ENCODE data around the gene PRR33.
A peak's percentile ranks its signal among the peaks of the same experiment; 100 is the strongest.

The PRR33 gene

DNA sequence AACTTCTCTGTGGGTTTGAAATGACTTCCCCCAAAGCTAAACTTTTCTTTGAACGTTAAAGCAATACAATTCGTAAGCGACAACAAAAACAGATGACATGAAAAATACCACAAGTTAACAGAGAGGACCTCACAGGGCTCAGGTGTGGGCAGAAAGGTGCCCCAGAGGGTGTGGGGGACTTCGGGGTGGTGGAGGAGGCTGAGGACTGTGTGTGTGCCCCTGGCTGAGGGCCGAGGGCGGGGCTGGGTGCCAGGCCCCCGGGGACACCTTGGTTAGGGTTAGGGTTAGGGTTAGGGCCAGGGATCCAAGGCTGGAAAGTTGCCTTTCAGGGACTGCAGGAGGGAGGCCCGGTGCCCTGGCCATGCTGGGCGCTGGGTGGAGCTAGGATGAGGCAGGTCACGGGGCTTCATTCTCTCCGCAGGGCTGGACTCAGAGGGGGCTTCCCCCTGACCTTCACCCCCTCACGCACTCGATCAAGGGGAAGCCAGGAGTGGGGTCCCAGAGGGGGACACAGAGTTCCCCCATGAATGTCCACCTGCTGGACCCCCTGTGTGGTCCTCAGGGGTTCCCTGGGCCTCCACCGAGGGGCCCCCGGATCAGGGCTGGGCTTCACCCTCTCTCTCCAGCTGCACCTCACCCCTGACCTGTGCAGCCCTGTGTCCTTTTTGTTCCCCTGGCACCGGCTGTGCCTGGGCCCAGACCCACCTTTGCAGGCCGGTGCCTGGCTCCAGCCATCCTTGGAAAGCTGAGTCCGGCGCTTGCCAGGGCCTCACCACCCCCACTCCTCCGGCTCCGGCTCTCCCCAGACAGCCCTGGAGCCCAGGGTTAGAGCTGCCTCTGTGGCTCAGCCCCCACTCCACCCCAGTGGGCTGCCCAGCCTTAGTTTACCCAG is 45.9 kb downstream of the PRR33 start:
- DNase-seq: peak; percentile 42 to 51

DNA sequence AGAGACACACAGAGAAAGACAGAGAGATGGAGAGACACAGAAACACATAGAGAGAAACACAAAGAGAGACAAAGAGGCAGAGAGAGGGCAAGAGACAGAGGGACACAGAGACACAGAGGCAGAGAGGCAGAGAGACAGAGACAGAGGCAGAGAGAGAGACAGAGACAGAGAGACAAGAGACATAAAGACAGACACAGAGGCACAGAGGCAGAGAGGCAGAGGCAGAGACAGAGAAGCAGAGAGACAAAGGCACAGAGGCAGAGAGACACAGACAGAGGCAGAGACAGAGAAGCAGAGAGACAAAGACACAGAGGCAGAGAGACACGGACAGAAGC is 46.6 kb downstream of the PRR33 start:
- no peak for DNase-seq

- DNase-seq: peak; percentile 64 to 82
These were observed 47.2 kb downstream of the PRR33 start for GRCh38 chr11:1844221-1845094.

DNA sequence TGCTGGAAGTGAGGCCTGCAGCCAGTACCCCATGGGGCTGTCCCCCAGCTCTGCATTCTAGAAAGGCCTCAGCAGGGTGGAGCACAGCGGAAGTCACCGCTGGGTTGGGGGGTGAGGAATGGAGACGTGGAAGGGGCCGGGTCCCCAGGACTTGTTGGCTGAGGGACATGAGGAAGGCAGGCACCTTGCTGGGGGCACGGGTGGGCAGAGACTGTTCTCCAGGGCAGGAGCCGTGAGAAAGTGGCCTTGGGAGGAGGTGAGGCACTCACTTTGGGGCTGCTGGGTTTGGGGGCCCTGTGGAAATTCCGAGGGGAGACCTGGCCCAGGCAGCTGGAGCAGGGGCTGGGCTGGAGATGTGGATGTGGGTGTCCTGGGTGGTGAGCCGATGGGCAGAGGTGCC is 47.9 kb downstream of the PRR33 start:
- no peak for DNase-seq

DNA sequence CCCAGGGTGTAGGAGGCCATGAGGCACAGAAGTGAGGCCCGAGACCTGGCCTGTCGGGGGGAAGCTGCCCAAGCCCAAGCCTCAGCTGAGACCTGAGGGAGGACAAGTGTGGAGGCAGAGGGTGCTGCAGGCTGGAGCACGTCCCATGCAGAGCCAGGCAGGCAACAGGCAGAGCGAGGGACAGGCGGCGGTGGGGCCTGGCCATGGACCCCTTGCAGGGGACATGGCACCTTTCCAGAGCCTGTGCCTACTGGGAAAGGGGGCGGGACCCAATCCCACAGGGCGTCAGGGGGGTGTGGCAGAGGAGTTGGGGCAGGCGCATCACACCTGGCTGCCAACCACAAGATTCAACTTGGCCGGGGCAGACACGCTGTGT is 48.6 kb downstream of the PRR33 start:
- no peak for DNase-seq

DNA sequence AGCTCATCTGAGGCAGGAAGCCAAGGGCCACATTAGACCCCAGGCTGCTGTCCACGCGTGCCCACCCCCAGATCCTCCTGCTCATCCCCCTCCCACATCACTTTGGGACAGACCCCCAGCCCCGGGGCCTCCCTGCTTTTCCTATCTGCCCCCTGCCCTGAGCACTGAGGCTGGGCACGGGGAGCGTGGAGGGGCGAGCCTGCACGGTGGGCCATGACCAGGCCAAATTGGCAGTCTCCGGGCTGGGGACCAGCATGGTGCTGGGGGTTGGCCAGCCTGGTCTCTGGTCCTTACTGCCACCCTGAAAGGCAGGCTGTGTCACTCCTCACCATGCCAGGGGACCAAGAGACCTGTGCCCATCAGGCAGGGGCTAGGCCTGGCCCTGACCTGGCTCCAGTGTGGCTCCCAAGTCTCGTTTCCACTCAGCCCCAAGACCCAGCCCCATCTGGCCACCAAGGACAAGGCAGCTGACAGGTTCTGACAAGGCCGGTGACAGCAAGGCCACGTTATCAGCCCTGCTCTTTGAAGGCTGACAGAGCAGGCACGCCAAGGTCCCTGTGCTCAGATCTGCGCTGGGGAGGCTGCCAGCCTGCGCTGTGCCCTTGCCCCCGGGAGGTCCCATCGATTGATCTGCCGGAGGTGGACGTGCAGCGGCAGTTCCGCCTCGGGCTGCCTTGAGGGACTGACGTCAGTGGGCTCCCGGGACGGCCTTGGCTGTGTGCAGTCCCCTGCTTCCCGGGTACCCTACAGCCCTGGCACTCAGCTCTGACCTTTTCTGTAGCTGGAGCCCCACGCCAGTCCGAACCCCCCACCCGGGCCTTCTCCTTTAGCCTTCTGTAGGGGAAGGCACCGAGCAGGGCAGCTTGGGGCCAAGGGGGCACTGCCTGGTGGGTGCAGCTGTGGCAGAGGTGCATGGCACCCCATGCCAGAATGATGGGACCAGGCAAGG is 49.3 kb downstream of the PRR33 start:
- DNase-seq: no peak

- DNase-seq: no peak
These were observed 50.1 kb downstream of the PRR33 start for GRCh38 chr11:1841511-1842148.

GRCh38 chr11:1840780-1841480 is 50.8 kb downstream of the PRR33 start:
- DNase-seq: no peak

GRCh38 chr11:1839924-1840779 is 51.5 kb downstream of the PRR33 start:
- DNase-seq: peak in 1 of 2 donors; percentile 81

- DNase-seq: no peak
These were observed 52.3 kb downstream of the PRR33 start for GRCh38 chr11:1839204-1839923.

DNA sequence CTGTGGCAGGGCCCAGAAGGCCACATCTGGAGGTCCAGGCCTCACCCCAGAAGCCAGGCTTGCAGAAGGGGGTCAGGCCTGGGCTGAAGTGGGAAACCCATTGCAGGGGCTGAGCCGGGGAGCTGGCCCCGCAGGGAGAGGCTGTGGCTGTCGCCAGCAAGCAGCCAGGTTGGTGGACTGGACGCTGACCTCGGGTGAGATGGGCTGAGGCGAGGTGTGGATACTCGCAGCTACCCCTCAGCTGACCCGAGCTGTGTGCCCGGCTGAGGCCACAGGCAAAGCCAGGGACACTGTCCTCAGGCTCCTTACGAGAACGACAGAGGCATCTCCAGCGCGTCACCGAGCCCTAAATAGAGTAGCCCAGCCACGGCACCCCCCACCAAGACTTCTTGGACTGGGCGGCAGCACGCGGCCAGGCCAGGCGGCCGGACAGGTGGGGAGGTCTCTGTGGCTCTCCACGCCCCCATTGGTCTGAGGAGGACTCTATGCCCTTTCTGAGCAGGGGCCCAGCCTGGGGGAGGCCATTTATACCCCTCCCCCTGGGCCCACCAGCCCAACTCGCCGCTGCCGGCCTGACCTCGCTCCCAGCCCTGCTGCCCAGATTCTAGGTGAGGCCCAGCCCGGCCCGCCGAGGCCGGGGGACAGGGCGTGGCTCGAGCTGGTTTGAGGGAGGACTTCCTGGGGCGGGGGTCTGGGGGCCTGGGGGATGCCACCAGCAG is 53.1 kb downstream of the PRR33 start, which contains the start of gene TNNI2:
Gene TNNI2, plus strand, starts transcription at position 556 of the 719 bp plus-strand sequence. CDS start 716 bp downstream, outside the sequence.
- no peak for DNase-seq
